Ectodermal cell (in vitro differentiated cells): Measurements from ENCODE around the gene UGT1A10. TPM values are rescaled to one million over a fixed set of nuclear protein-coding genes. Genes with fewer than 3 reads are reported as not detected.
"Not testable (repeated sequence)": the region's sequence is repeated elsewhere in the genome, so short reads cannot be mapped to it uniquely, and the experiment has no call there.

ENCODE experiments used
- H3K27ac ChIP-seq: 2 replicates; pipeline ENCODE4 v1.7.0; 2013; ENCODE audit warnings: mild to moderate bottlenecking, low read depth, low read length; ENCODE audit not compliant: insufficient read depth, poor library complexity, severe bottlenecking
- H3K27me3 ChIP-seq: 2 replicates; pipeline ENCODE4 v1.7.0; 2013; ENCODE audit warnings: mild to moderate bottlenecking, low read length; ENCODE audit not compliant: insufficient read depth, control insufficient read depth, poor library complexity, severe bottlenecking
- H3K36me3 ChIP-seq: one replicate; pipeline ENCODE4 v1.7.0; 2013; ENCODE audit warnings: low read length; ENCODE audit not compliant: control insufficient read depth, insufficient read depth
- H3K4me1 ChIP-seq: one replicate; pipeline ENCODE4 v1.7.0; 2013; ENCODE audit warnings: low read length; ENCODE audit not compliant: control insufficient read depth, insufficient read depth
- H3K4me3 ChIP-seq: 2 replicates; pipeline ENCODE4 v1.7.0; 2013; ENCODE audit warnings: low read depth, low read length, control low read depth; ENCODE audit not compliant: insufficient read depth
- H3K9me3 ChIP-seq: 2 replicates; pipeline ENCODE4 v1.7.0; 2013; ENCODE audit warnings: mild to moderate bottlenecking, low read length, moderate library complexity; ENCODE audit not compliant: control insufficient read depth
- WGBS, 2 experiments: methylation state at CpG; one replicate each; pipeline ENCODE4 v1.1.7; 2013; ENCODE audit warnings: missing lambda C conversion rate in 2 of 2; 5-methylcytosine and 5-hydroxymethylcytosine counted together
- polyA plus RNA-seq, 4 experiments: library from polyadenylated mRNA; stranded (reverse); fragments of 50-300 nt; gene quantifications; one replicate each; pipeline ENCODE4 v1.2.3, GENCODE V29; 2013

The UGT1A10 gene
- polyA plus RNA-seq (2013, experiment 1 of 4) = not detected
- not detected for polyA plus RNA-seq (2013, experiment 2 of 4)
- not detected for polyA plus RNA-seq (2013, experiment 3 of 4)
- polyA plus RNA-seq (2013, experiment 4 of 4) = not detected

- H3K9me3 ChIP-seq, H3K4me3 ChIP-seq, H3K36me3 ChIP-seq, H3K27ac ChIP-seq, H3K27me3 ChIP-seq, H3K4me1 ChIP-seq: not testable (repeated sequence)
- 93 to 95% methylated on average over 10 of the region's 10 CpGs for WGBS, 2 experiments
Observed at GRCh38 chr2:233636306-233636705, at the start of gene UGT1A10. UGT1A10 (plus strand) TSS chr2:233636448; CDS start chr2:233636523, 75 bp downstream.

DNA sequence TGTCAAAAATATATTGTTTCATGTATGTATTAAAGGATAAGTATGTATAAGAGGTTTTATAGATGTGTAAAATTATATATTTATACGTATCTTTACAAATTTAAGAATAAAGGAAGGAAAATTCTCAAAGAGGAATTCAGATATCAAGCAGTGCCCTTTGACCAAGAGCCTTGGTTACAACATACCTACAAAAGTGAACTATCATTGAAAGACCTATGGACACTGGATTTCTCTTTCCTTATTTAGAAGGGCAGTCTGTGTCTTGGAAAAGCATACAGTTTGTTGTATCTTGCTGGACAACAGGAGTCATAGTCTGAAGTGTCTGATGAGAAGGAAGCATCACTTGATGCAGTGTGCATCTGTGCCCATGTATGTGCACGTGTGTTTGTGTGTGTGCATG, 47.8 kb upstream of the UGT1A10 start:
- Histone ChIP-seq H3K9me3 (no peaks in the 10 kb centered on the region), H3K27me3 (no peaks in the 10 kb centered on the region), H3K4me1 (no peaks in the 10 kb centered on the region), H3K36me3 (no peaks in the 10 kb centered on the region), H3K4me3 (no peak overlapping the region), H3K27ac (no peak overlapping the region)
- WGBS, 2 experiments = 98 to 100% methylated on average over 1 to 2 of the region's 2 CpGs

DNA sequence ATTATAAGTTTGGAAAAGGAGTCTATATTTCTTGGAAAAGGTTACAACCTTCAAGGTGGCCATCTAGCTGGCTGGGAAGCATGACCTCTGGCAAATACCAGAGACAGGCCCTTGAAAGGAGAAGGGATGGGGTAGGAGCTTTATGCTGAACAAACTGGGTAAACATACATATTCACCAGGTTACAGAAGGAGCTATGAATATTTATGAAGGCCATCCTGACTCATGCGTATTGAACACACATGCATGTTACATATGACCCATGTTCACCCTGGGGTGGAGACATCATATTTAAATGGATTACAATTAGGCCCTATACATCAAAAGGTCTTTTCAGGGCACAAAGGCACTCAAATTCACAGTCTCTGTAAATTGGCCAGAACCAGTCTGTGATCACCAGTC, 43.5 kb upstream of the UGT1A10 start:
- H3K4me1 ChIP-seq, H3K27me3 ChIP-seq, H3K36me3 ChIP-seq, H3K9me3 ChIP-seq, H3K27ac ChIP-seq, H3K4me3 ChIP-seq: not testable (repeated sequence)
- WGBS, 2 experiments = no CpG with 5 or more reads among the region's 1 CpG

DNA sequence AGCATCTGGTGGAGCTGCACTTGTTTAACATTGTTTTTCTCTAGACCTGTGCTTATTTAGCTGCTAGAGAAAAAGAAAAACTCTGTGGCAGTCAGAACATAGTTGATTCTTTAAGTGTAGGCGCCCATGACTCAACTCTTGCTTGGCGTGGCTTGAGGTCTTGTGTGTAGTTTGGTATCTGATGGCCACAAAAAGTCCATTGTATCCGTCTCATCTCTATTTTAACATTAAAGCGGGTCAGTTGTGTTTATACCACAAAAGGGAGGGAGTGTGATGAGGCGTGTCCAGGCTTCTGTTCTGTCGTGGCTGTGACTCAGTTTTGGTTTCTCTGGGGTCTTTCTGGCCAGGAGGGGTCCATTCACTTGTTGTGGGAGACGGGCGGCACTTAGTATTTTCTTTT, 43.0 kb upstream of the UGT1A10 start:
- no peak overlapping the region for H3K27ac ChIP-seq
- H3K36me3 ChIP-seq = no peaks in the 10 kb centered on the region
- WGBS, 2 experiments = 84 to 87% methylated on average over 8 of the region's 8 CpGs
- H3K9me3 ChIP-seq = no peaks in the 10 kb centered on the region
- no peaks in the 10 kb centered on the region for H3K27me3 ChIP-seq
- H3K4me1 ChIP-seq = no peaks in the 10 kb centered on the region
- H3K4me3 ChIP-seq = no peak overlapping the region

DNA sequence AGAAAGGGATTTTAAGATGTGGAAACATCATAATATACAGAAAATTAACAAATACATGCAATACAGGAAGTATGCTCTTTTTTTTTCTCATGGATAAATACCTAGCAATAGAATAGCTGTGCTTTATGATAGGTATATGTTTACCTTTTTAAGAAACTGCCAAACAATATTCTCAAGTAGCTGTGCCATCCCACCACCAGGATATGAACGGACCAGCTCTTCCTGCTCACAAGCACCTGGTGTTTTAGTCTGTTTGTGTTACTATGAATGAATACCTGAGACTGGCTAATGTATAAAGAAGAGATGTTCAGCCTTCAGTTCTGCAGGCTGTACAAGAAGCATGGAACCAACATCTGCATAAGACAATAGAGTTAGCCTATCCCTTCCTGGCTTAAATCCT, 38.7 kb upstream of the UGT1A10 start:
- H3K9me3 ChIP-seq = no peaks in the 10 kb centered on the region
- H3K4me1 ChIP-seq = no peaks in the 10 kb centered on the region
- no peak overlapping the region for H3K27ac ChIP-seq
- WGBS, 2 experiments = 100% methylated on average over 1 of the region's 1 CpG
- no peaks in the 10 kb centered on the region for H3K36me3 ChIP-seq
- no peaks in the 10 kb centered on the region for H3K27me3 ChIP-seq
- no peak overlapping the region for H3K4me3 ChIP-seq

DNA sequence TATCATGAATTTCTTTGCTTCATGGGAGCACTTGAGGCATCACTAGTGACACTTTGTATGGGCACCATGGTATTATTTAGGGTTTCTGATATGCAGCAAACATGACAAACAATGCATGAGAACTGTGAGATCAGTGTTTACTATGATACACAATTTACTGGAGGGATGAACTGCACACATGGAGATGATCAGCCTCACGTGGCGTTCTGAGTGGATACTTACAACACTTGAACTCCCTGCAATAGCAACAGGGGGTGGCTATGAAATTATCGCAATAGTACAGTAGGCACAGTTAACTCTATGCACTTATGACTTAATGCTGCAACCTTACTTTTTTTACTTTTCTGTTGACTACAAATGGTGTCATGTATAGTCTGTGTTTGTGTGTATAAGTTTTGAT, 37.3 kb upstream of the UGT1A10 start:
- Histone ChIP-seq H3K9me3 (no peaks in the 10 kb centered on the region), H3K27me3 (no peaks in the 10 kb centered on the region), H3K27ac (no peak overlapping the region), H3K4me3 (no peak overlapping the region), H3K4me1 (no peaks in the 10 kb centered on the region), H3K36me3 (no peaks in the 10 kb centered on the region)
- WGBS, 2 experiments = 88 to 92% methylated on average over 3 of the region's 3 CpGs

- H3K9me3 ChIP-seq = no peaks in the 10 kb centered on the region
- no peaks in the 10 kb centered on the region for H3K36me3 ChIP-seq
- H3K4me3 ChIP-seq = no peak overlapping the region
- no peaks in the 10 kb centered on the region for H3K27me3 ChIP-seq
- no peak overlapping the region for H3K27ac ChIP-seq
- 91 to 99% methylated on average over 2 of the region's 2 CpGs for WGBS, 2 experiments
- H3K4me1 ChIP-seq = no peaks in the 10 kb centered on the region
Observed at GRCh38 chr2:233600386-233600785, 35.9 kb upstream of the UGT1A10 start.

GRCh38 chr2:233602076-233602475, 34.2 kb upstream of the UGT1A10 start:
- 91 to 97% methylated on average over 1 of the region's 1 CpG for WGBS, 2 experiments
- H3K4me3 ChIP-seq = no peak overlapping the region
- no peaks in the 10 kb centered on the region for H3K4me1 ChIP-seq

GRCh38 chr2:233603520-233603919, 32.7 kb upstream of the UGT1A10 start:
- Histone ChIP-seq H3K4me1 (no peaks in the 10 kb centered on the region), H3K36me3 (no peaks in the 10 kb centered on the region), H3K27me3 (no peaks in the 10 kb centered on the region), H3K27ac (no peak overlapping the region), H3K4me3 (no peak overlapping the region), H3K9me3 (no peaks in the 10 kb centered on the region)
- WGBS, 2 experiments = 93 to 95% methylated on average over 4 of the region's 4 CpGs

More at GRCh38 chr2:233602076-233602475, 34.2 kb upstream of the UGT1A10 start:
- Histone ChIP-seq H3K36me3 (no peaks in the 10 kb centered on the region), H3K9me3 (no peaks in the 10 kb centered on the region), H3K27ac (no peak overlapping the region), H3K27me3 (no peaks in the 10 kb centered on the region)

GRCh38 chr2:233604826-233605225, 31.4 kb upstream of the UGT1A10 start:
- 89 to 92% methylated on average over 3 of the region's 3 CpGs for WGBS, 2 experiments
- Histone ChIP-seq H3K27ac (no peak overlapping the region), H3K4me1 (no peaks in the 10 kb centered on the region)

DNA sequence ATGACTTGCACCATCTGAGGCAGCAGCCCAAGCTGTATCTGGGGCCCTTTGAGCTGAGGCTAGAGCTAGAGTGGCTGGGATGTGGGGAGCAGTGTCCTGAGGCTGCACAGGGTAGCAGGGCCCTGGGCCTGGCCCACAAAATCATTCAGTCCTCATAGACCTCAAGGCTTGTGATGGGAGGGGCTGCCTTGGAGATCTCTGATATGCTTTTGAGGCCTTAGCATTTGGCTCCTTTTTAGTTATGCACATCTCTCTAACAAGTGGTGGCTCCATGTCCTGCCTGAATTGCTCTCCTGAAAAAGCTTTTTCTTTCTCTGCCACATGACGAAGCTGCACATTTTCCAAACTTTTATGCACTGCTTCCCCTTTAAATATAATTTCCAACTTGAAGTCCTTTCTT, 30.6 kb upstream of the UGT1A10 start:
- 82 to 88% methylated on average over 1 of the region's 1 CpG for WGBS, 2 experiments
- H3K9me3 ChIP-seq = no peaks in the 10 kb centered on the region

More at GRCh38 chr2:233604826-233605225, 31.4 kb upstream of the UGT1A10 start:
- no peaks in the 10 kb centered on the region for H3K9me3 ChIP-seq
- no peaks in the 10 kb centered on the region for H3K36me3 ChIP-seq
- H3K27me3 ChIP-seq = no peaks in the 10 kb centered on the region
- no peak overlapping the region for H3K4me3 ChIP-seq

More for the DNA sequence above, 30.6 kb upstream of the UGT1A10 start:
- Histone ChIP-seq H3K4me3 (no peak overlapping the region), H3K27me3 (no peaks in the 10 kb centered on the region), H3K4me1 (no peaks in the 10 kb centered on the region), H3K36me3 (no peaks in the 10 kb centered on the region), H3K27ac (no peak overlapping the region)
